Right lung (tissue), 5 donors: Measurements from ENCODE around the gene TIMM22. TPM values are rescaled to one million over a fixed set of nuclear protein-coding genes. Genes with fewer than 3 reads are reported as not detected.

ENCODE experiments used
- DNase-seq, 2 donors: peaks; one replicate each; pipeline ENCODE4 v3.0.0-alpha.2; 2013
- polyA plus RNA-seq, 5 donors: library from polyadenylated mRNA; unstranded; fragments of 120-200 nt; gene quantifications; one replicate each; pipeline versions ENCODE4 v1.2.1 to v1.2.3, GENCODE V29; 2013; ENCODE audit warnings: inconsistent platforms in 1 of 5, low replicate concordance in 1 of 5; ENCODE audit not compliant: insufficient read length in 5 of 5, insufficient read depth in 1 of 5

TIMM22 gene
- polyA plus RNA-seq, 5 donors: 14.4 to 16.8 (median 15.0) TPM

DNA sequence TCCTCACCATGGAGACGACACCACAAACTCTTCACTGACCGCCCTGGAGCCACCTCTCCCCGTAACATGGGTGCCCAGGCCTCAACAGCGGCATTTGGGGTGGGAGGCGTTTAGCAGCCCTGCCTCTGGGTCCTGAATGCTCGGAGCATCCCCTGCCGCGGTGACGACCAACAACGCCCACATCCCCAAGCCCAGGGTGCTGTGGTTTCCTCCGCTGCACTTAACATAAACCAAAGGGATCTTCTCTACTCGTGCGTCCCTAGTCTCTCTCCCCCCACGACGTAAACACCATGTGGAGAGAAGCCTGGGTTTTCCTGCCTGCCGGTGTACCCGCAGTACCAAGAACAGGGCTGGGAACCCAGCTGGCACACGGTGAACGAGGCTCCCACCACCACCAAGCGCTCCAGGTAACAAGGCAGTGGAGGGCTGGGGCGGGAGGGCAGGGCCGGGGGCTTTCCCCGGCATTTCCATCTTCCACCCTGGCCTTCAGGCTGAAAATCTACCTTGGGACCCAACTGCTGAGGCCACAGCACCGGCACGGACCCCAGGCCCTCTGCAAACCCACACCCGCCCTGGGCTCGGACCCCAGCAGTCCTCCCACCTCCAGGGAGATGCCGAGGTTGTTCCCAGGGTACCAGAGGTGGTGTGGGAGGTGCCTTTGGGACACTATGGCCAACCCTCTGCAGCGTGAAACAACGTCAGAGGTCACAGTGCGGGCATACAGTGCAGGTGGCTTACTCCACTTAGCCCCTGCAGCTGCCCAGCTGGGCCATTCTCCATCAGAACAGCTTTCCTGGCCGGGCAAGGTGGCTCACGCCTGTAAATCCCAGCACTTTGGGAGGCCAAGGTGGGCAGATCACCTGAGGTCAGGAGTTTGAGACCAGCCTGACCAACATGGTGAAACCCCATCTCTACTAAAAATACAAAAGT, 54.3 kb downstream of the TIMM22 start:
- DNase-seq: no peak

Other genes starting within 250 kb of the TIMM22 start
- gene GEMIN4, start 244.9 kb upstream of the TIMM22 start, polyA plus RNA-seq: 10 to 100 TPM; 26.1 to 34.0 (median 29.6) TPM
- gene GLOD4, start 214.8 kb upstream of the TIMM22 start, polyA plus RNA-seq: 10 to 100 TPM; 87.0 to 96.9 (median 89.0) TPM
- 10 to 100 TPM; 12.8 to 17.5 (median 16.6) TPM for gene MRM3, start 214.8 kb upstream of the TIMM22 start, polyA plus RNA-seq
- 10 to 100 TPM; 42.3 to 63.5 (median 59.9) TPM for gene NXN, start 17.4 kb upstream of the TIMM22 start, polyA plus RNA-seq
- 10 to 100 TPM; 53.2 to 84.6 (median 61.3) TPM for gene ABR, start 182.9 kb downstream of the TIMM22 start, polyA plus RNA-seq